Measurements from ENCODE around the gene MYD88. TPM values are rescaled to one million over a fixed set of nuclear protein-coding genes. Genes with fewer than 3 reads are reported as not detected.
A peak's percentile ranks its signal among the peaks of the same experiment; 100 is the strongest.
"Not testable (repeated sequence)": the region's sequence is repeated elsewhere in the genome, so short reads cannot be mapped to it uniquely, and the experiment has no call there.

Gene MYD88
- total RNA-seq, 1 donor = 8.7 TPM

DNA sequence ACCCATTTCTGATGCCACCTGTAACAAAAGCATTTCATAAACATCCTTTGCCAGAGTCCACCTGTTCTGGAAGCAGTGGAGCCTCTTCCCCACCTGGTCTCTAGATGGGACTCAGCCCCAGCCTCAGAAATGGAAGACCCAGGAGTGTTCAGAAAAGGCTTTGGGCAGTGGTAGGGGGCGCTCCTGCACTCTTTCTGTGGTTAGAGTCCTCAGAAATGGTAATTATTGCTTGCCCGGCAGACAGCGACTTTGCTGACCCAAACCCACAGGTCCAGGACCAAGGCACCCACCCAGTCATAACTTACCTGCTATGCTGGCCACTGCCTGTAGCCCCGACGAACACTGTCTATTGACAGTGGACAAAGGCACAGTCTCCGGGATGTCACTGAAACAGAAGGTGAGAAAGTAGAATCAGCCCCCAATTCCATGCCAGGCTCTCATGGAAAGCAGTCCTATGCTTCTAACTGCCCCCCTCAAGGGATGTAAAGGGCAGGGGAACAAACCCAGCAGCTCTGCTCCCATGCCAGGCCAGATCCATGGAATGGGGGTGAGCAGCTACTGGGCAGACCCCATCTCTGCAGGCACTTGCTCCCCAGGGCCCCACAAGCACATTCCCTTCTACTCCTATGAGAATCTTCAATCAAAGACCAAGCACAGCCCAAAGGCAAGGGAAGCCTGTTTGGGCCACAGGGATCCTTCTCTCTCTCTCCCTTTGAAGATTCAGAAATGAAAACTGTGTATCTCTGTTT is 6.7 kb upstream of the MYD88 start:
- no peak overlapping the region for H3K4me3 ChIP-seq (ENCODE audit: insufficient read depth, low read length)
- H3K4me2 ChIP-seq (ENCODE audit: insufficient read depth, low read length) = no peak overlapping the region
- peaks cover 67% of the 10 kb centered on the region for H3K36me3 ChIP-seq (ENCODE audit: insufficient read depth, low read length)
- TF ChIP-seq CTCF (IDR thresholded peaks at IDR 0.05; ENCODE audit: extremely low read depth, low read depth, low read length) = peak; percentile 73
- H4K20me1 ChIP-seq (ENCODE audit: insufficient read depth, low read length) = peaks cover 28% of the 10 kb centered on the region
- peaks cover 27% of the 10 kb centered on the region for H3K79me2 ChIP-seq (ENCODE audit: insufficient read depth, low read length)
- no peak overlapping the region for H2AFZ ChIP-seq (ENCODE audit: low read length)
- DNase-seq (ENCODE audit: insufficient read length, low spot score, missing footprints) = peak; percentile 83
- no peaks in the 10 kb centered on the region for H3K27me3 ChIP-seq (ENCODE audit: insufficient read depth, low read length)
- H3K4me1 ChIP-seq (ENCODE audit: insufficient read depth, low read length) = peaks cover 5% of the 10 kb centered on the region
- H3K27ac ChIP-seq (ENCODE audit: low read depth, low read length) = no peak overlapping the region
- no peaks in the 10 kb centered on the region for H3K9me3 ChIP-seq (ENCODE audit: low read depth, low read length)

DNA sequence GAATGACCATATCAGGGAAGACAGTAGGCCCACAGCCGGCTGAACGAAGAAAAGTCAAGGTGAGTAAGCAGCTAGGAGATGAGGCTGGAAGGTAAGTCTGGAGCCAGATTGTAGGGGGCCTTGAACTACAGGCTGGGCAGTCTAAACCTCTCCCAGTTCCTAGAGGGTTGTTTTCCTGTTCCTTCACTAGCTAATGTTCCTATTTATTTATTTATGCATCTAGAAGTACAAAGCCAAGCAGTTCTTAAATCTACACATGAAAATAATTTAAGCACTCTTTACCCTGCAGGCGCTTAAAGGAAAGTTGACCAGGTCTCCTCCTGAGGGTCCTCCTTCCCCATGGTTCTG is 5.3 kb upstream of the MYD88 start:
- peaks cover 22% of the 10 kb centered on the region for H4K20me1 ChIP-seq (ENCODE audit: insufficient read depth, low read length)
- TF ChIP-seq CTCF (IDR thresholded peaks at IDR 0.05; ENCODE audit: extremely low read depth, low read depth, low read length) = no peak
- no peak overlapping the region for H3K4me2 ChIP-seq (ENCODE audit: insufficient read depth, low read length)
- no peak overlapping the region for H3K4me3 ChIP-seq (ENCODE audit: insufficient read depth, low read length)
- H3K9me3 ChIP-seq (ENCODE audit: low read depth, low read length) = no peaks in the 10 kb centered on the region
- peaks cover 56% of the 10 kb centered on the region for H3K36me3 ChIP-seq (ENCODE audit: insufficient read depth, low read length)
- peaks cover 29% of the 10 kb centered on the region for H3K79me2 ChIP-seq (ENCODE audit: insufficient read depth, low read length)
- H2AFZ ChIP-seq (ENCODE audit: low read length) = no peak overlapping the region
- H3K27me3 ChIP-seq (ENCODE audit: insufficient read depth, low read length) = no peaks in the 10 kb centered on the region
- no peak overlapping the region for H3K27ac ChIP-seq (ENCODE audit: low read depth, low read length)
- no peak for DNase-seq (ENCODE audit: insufficient read length, low spot score, missing footprints)
- H3K4me1 ChIP-seq (ENCODE audit: insufficient read depth, low read length) = peaks cover 14% of the 10 kb centered on the region

DNA sequence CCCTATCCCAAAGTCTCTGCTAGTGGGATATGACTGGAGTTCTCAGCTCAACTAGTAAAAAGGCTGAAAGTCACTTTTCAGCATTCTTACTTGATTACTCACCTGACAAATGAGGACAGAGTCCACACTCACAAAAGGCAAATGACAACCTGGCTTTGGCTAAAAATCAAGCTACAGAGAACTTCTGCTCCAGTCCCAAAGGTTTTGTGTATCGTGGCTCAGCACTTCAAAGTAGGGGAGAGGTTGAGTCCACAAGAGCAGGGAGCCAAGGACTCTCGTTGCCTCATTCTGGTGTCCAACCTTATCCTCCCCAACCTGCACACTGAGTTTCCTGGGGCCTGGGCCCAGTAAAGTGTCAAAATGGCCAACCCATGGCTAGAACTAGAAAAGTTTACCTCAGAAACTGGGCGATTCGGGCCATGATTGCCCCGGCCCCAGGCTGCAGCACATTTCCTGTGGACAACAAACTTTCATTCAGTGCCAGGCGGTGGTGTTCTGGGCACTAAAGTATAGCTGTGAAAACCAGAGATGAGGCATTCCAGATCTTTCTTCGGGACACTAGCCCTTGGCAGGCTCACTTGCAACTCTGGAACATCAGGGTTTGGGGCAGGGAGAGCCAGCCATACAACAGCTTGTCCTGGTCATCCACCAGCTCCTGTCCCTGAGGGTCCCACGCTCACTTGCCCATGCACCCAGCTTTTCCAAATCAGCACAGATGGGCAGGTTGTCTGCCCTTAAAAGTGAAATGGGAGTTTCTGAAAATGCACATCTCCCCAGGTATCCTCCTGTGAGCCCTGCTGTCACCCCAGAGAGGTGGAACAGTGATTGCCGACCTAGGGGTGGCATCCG is 4.7 kb upstream of the MYD88 start:
- Histone ChIP-seq H4K20me1 (ENCODE audit: insufficient read depth, low read length) (peaks cover 22% of the 10 kb centered on the region), H3K4me1 (ENCODE audit: insufficient read depth, low read length) (peaks cover 16% of the 10 kb centered on the region), H2AFZ (ENCODE audit: low read length) (no peak overlapping the region), H3K27me3 (ENCODE audit: insufficient read depth, low read length) (no peaks in the 10 kb centered on the region), H3K36me3 (ENCODE audit: insufficient read depth, low read length) (peaks cover 53% of the 10 kb centered on the region), H3K9me3 (ENCODE audit: low read depth, low read length) (no peaks in the 10 kb centered on the region), H3K79me2 (ENCODE audit: insufficient read depth, low read length) (peaks cover 31% of the 10 kb centered on the region), H3K27ac (ENCODE audit: low read depth, low read length) (no peak overlapping the region), H3K4me2 (ENCODE audit: insufficient read depth, low read length) (no peak overlapping the region), H3K4me3 (ENCODE audit: insufficient read depth, low read length) (no peak overlapping the region)
- DNase-seq (ENCODE audit: insufficient read length, low spot score, missing footprints) = no peak
- no peak for TF ChIP-seq CTCF (IDR thresholded peaks at IDR 0.05; ENCODE audit: extremely low read depth, low read depth, low read length)

DNA sequence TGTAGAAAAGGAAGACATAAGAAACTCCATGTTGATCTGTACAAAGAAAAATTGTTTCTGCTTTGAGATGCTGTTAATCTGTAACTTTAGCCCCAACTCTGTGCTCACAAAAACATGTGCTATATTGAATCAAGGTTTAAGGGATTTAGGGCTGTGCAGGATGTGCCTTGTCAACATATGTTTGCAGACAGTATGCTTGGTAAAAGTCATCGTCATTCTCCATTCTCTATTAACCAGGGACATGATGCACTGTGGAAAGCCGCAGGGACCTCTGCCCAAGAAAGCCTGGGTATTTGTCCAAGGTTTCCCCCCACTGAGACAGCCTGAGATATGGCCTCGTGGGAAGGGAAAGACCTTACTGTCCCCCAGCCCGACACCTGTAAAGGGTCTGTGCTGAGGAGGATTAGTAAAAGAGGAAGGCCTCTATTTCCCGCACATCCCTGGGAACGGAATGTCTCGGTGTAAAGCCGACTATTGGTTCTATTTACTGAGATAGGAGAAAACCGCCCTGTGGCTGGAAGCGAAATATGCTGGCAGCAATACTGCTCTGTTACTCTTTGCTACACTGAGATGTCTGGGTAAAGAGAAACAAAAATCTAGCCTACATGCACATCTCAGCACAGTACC is 3.8 kb upstream of the MYD88 start:
- Histone ChIP-seq H3K79me2 (ENCODE audit: insufficient read depth, low read length) (peaks cover 39% of the 10 kb centered on the region), H3K4me1 (ENCODE audit: insufficient read depth, low read length) (peaks cover 25% of the 10 kb centered on the region), H3K36me3 (ENCODE audit: insufficient read depth, low read length) (peaks cover 44% of the 10 kb centered on the region), H4K20me1 (ENCODE audit: insufficient read depth, low read length) (peaks cover 18% of the 10 kb centered on the region)
- not testable (repeated sequence) for H3K4me3 ChIP-seq (ENCODE audit: insufficient read depth, low read length); H2AFZ ChIP-seq (ENCODE audit: low read length); H3K27ac ChIP-seq (ENCODE audit: low read depth, low read length); H3K9me3 ChIP-seq (ENCODE audit: low read depth, low read length); H3K4me2 ChIP-seq (ENCODE audit: insufficient read depth, low read length); DNase-seq (ENCODE audit: insufficient read length, low spot score, missing footprints); H3K27me3 ChIP-seq (ENCODE audit: insufficient read depth, low read length)

DNA sequence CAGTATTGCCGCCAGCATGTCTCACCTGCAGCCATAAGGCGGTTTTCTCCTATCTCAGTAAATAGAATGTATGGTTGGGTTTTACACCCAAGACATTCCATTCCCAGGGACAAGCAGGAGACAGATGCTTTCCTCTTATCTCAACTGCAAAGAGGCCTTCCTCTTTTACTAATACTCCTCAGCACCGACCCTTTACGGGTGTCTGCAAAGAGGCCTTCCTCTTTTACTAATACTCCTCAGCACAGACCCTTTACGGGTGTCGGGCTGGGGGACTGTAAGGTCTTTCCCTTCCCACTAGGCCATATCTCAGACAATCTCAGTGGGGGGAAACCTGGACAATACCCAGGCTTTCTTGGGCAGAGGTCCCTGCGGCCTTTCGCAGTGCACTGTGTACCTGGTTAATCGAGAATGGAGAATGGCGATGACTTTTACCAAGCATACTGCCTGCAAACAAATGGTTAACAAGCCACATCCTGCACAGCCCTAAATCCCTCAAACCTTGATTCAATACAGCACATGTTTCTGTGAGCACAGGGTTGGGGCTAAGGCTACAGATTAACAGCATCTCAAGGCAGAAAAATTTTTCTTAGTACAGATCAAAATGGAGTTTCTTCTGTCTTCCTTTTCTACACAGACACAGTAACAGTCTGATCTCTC is 2.7 kb upstream of the MYD88 start:
- Histone ChIP-seq H3K27ac (ENCODE audit: low read depth, low read length) (peak overlapping the region; percentile 78), H2AFZ (ENCODE audit: low read length) (peak overlapping the region; percentile 68), H3K4me2 (ENCODE audit: insufficient read depth, low read length) (peak overlapping the region; percentile 88), H3K4me3 (ENCODE audit: insufficient read depth, low read length) (peak overlapping the region; percentile 99), H4K20me1 (ENCODE audit: insufficient read depth, low read length) (peaks cover 21% of the 10 kb centered on the region), H3K79me2 (ENCODE audit: insufficient read depth, low read length) (peaks cover 50% of the 10 kb centered on the region), H3K36me3 (ENCODE audit: insufficient read depth, low read length) (peaks cover 37% of the 10 kb centered on the region), H3K4me1 (ENCODE audit: insufficient read depth, low read length) (peaks cover 27% of the 10 kb centered on the region)
- not testable (repeated sequence) for DNase-seq (ENCODE audit: insufficient read length, low spot score, missing footprints); H3K27me3 ChIP-seq (ENCODE audit: insufficient read depth, low read length); H3K9me3 ChIP-seq (ENCODE audit: low read depth, low read length)

Measured in osteoblast (primary cell).